Measurements from ENCODE around the gene NIPSNAP3A. TPM values are rescaled to one million over a fixed set of nuclear protein-coding genes. Genes with fewer than 3 reads are reported as not detected.

Gene NIPSNAP3A
- total and polyA plus RNA-seq, 2 of the 8 experiments (the other 6 are each of a cell fraction or from before 2014, with no cell fraction given) = 9.3 to 9.4 TPM

- Histone ChIP-seq H3K4me2 (ENCODE audit: insufficient read depth in 1 of 2, low read depth in 2 of 2, low read length in 2 of 2) (no peak overlapping the region), H3K18ac (ENCODE audit: extremely low read depth, low read length) (no peak overlapping the region), H3K9me3 (ENCODE audit: insufficient read depth in 2 of 2, low read depth in 1 of 2, low read length in 1 of 2) (no peaks in the 10 kb centered on the region), H2BK20ac (ENCODE audit: low read length) (no peak overlapping the region), H4K20me1 (replicated peaks in 1 of 2; ENCODE audit: control insufficient read depth in 1 of 2, insufficient read depth in 2 of 2, low read length in 2 of 2) (no peaks in the 10 kb centered on the region), H2AK5ac (ENCODE audit: low read depth, low read length) (no peak overlapping the region), H2BK120ac (replicated peaks; ENCODE audit: low read depth, low read length) (no peak overlapping the region), H3K4me1 (replicated peaks in 1 of 4; ENCODE audit: control insufficient read depth in 3 of 4, insufficient read depth in 4 of 4, low read length in 3 of 4) (no peaks in the 10 kb centered on the region), H3K4me3 (ENCODE audit: extremely low read depth in 1 of 4, insufficient read depth in 2 of 4, low read depth in 3 of 4, low read length in 4 of 4) (no peak overlapping the region), H3K4ac (replicated peaks; ENCODE audit: insufficient read length, low read depth, low read length) (no peak overlapping the region), H3K23ac (ENCODE audit: insufficient read length) (no peak overlapping the region), H3K14ac (ENCODE audit: insufficient read length) (no peak overlapping the region), H2BK5ac (ENCODE audit: low read depth, low read length) (no peak overlapping the region), H3K79me2 (ENCODE audit: control insufficient read depth in 1 of 2, insufficient read depth in 2 of 2, low read length in 2 of 2) (no peaks in the 10 kb centered on the region), H3K27ac (ENCODE audit: low read depth, low read length) (no peak overlapping the region), H3K56ac (replicated peaks; ENCODE audit: insufficient read length, low read depth, low read length) (no peak overlapping the region), H3K23me2 (ENCODE audit: low read depth, low read length) (no peaks in the 10 kb centered on the region), H4K5ac (ENCODE audit: insufficient read length, low read depth, low read length) (no peak overlapping the region), H3K79me1 (ENCODE audit: low read depth, low read length) (no peaks in the 10 kb centered on the region), H3K9ac (replicated peaks in 1 of 4; ENCODE audit: extremely low read depth in 1 of 4, low read depth in 3 of 4, low read length in 3 of 4) (no peak overlapping the region), H3K36me3 (ENCODE audit: control insufficient read depth in 2 of 4, insufficient read depth in 4 of 4, low read length in 3 of 4) (peaks cover 7 to 35% (median 23%) of the 10 kb centered on the region in 4 experiments; a peak in 7 of 8 replicates), H4K8ac (ENCODE audit: extremely low read depth, insufficient read depth, low read length) (no peak overlapping the region), H2BK12ac (ENCODE audit: low read depth, low read length) (no peak overlapping the region), H4K91ac (replicated peaks; ENCODE audit: insufficient read length, low read length) (no peak overlapping the region), H3K27me3 (replicated peaks in 1 of 4; ENCODE audit: control insufficient read depth in 3 of 4, extremely low read depth in 1 of 4, insufficient read depth in 3 of 4, low read length in 3 of 4) (no peaks in the 10 kb centered on the region), H2AFZ (ENCODE audit: low read length) (no peak overlapping the region), H2BK15ac (ENCODE audit: low read length) (no peak overlapping the region)
- WGBS, 2 experiments (ENCODE audit: extremely low coverage in 1 of 2, insufficient coverage in 1 of 2, insufficient read length in 1 of 2, insufficient replicate concordance in 2 of 2, low coverage in 1 of 2, low lambda C conversion rate in 2 of 2, missing lambda C conversion rate in 1 of 2) = 87% methylated on average over 5 of the region's 5 CpGs; no CpG with 5 or more reads in 1 of the 2 experiments
- POLR2A ChIA-PET (ENCODE audit: partially characterized antibody) = interaction anchor here (0.5 kb wide), 1 partner anchor 15 kb away, joined by 4 read pairs; no protein-coding TSS in a partner anchor
- CTCF ChIA-PET (ENCODE audit: partially characterized antibody) = interaction anchor here (1.0 kb wide), 1 partner anchor 27 kb away, joined by 3 read pairs; no protein-coding TSS in a partner anchor
- DNase-seq (ENCODE audit: low read depth in 1 of 2, low spot score in 2 of 2) = no peak
- FAIRE-seq = no peak
- TF ChIP-seq CTBP2 (IDR thresholded peaks at IDR 0.05; ENCODE audit: borderline replicate concordance, insufficient read depth, insufficient read length, low read length) (no peak), SAP30 (IDR thresholded peaks at IDR 0.05; ENCODE audit: insufficient read depth, insufficient replicate concordance, low read length) (no peak), CBX5 (IDR thresholded peaks at IDR 0.05; ENCODE audit: low read depth, low read length) (no peak), POLR2A (IDR thresholded peaks at IDR 0.05; ENCODE audit: control extremely low read depth in 1 of 2, low read depth in 2 of 2, low read length in 2 of 2) (no peak), RBBP5 (IDR thresholded peaks at IDR 0.05; ENCODE audit: borderline replicate concordance, low read depth, low read length) (no peak), CBX8 (IDR thresholded peaks at IDR 0.05; ENCODE audit: borderline replicate concordance, low read depth, low read length) (no peak)
Observed at GRCh38 chr9:104802110-104802509, 54.6 kb downstream of the NIPSNAP3A start.
